ENCODE data around the gene TMX2. TPM values are rescaled to one million over a fixed set of nuclear protein-coding genes. Genes with fewer than 3 reads are reported as not detected.

TMX2 gene
- total RNA-seq, 1 experiment from 2014 or later, result 91.3 TPM

DNA sequence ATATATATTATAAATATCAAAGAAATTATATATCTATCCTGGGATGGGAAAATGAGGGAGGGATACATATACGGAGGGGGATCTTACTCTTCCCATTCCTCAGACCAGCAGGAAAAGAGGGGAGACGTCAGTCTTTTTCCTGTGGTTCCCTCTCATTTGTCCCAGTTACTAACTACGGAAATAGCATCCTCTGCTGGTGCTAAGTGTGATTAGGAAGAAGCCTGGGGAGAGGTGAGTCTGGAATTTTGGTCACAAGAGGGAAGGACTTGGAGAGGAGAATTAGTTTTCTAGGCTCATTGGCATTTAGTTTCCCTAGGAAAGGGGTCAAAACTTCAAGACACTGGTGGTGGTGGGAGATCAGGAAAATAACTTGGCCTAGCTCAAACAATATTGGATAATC is 12.0 kb upstream of the TMX2 start:
- H4K8ac ChIP-seq (replicated peaks; ENCODE audit: insufficient read length, low read depth, low read length), result no peak overlapping the region
- Mint-ChIP-seq H3K4me3 (no peak overlapping the region), H3K27ac (peak overlapping the region in 1 of 3 experiments; percentile 75; a peak in 3 of 7 replicates), H3K4me1 (no peaks in the 10 kb centered on the region; a peak in 1 of 4 replicates), H3K27me3 (ENCODE audit: low read depth) (no peaks in the 10 kb centered on the region), H3K36me3 (ENCODE audit: insufficient read depth in 1 of 3, low read depth in 3 of 3) (peaks cover 41 to 79% (median 66%) of the 10 kb centered on the region in 3 experiments; a peak in 6 of 7 replicates), H3K9me3 (no peaks in the 10 kb centered on the region)
- H3K18ac ChIP-seq (ENCODE audit: insufficient read length, low read depth, low read length), result no peak overlapping the region
- H3K14ac ChIP-seq (ENCODE audit: insufficient read depth, low read length), result no peak overlapping the region
- H3K4me1 ChIP-seq (ENCODE audit: insufficient read depth, low read length), result no peaks in the 10 kb centered on the region
- no peak overlapping the region for H2BK5ac ChIP-seq (ENCODE audit: insufficient read length, low read length)
- H3T11ph ChIP-seq (ENCODE audit: low read length), result no peak overlapping the region
- H3K23me2 ChIP-seq (ENCODE audit: insufficient read length, low read depth, low read length, poor library complexity, severe bottlenecking), result no peaks in the 10 kb centered on the region
- H3K56ac ChIP-seq (ENCODE audit: insufficient read length, low read depth, low read length), result no peak overlapping the region
- no peak overlapping the region for H2AFZ ChIP-seq (ENCODE audit: low read length)
- no peaks in the 10 kb centered on the region for H3K79me1 ChIP-seq (ENCODE audit: insufficient read depth, low read depth, low read length, poor library complexity, severe bottlenecking)
- no peaks in the 10 kb centered on the region for H3K9me3 ChIP-seq (ENCODE audit: control insufficient read depth, low read depth, low read length)
- no peak overlapping the region for H3K23ac ChIP-seq (ENCODE audit: insufficient read length, low read depth, low read length)
- no peaks in the 10 kb centered on the region for H3K79me2 ChIP-seq (ENCODE audit: insufficient read depth, low read length)
- no peak for DNase-seq
- H3K9ac ChIP-seq (ENCODE audit: extremely low read depth, insufficient read length, low read length), result no peak overlapping the region
- H4K91ac ChIP-seq (ENCODE audit: insufficient read length, low read depth, low read length), result no peak overlapping the region
- H3K4me2 ChIP-seq (ENCODE audit: insufficient read depth, insufficient read length, low read length), result no peak overlapping the region
- WGBS (ENCODE audit: extremely low coverage, insufficient read length, low lambda C conversion rate), result no CpG with 5 or more reads among the region's 3 CpGs
- no peaks in the 10 kb centered on the region for H3K27me3 ChIP-seq (ENCODE audit: insufficient read depth, low read length)
- no peak overlapping the region for H2BK120ac ChIP-seq (ENCODE audit: low read depth, low read length, poor library complexity, severe bottlenecking)
- TF ChIP-seq, protein P1, sequence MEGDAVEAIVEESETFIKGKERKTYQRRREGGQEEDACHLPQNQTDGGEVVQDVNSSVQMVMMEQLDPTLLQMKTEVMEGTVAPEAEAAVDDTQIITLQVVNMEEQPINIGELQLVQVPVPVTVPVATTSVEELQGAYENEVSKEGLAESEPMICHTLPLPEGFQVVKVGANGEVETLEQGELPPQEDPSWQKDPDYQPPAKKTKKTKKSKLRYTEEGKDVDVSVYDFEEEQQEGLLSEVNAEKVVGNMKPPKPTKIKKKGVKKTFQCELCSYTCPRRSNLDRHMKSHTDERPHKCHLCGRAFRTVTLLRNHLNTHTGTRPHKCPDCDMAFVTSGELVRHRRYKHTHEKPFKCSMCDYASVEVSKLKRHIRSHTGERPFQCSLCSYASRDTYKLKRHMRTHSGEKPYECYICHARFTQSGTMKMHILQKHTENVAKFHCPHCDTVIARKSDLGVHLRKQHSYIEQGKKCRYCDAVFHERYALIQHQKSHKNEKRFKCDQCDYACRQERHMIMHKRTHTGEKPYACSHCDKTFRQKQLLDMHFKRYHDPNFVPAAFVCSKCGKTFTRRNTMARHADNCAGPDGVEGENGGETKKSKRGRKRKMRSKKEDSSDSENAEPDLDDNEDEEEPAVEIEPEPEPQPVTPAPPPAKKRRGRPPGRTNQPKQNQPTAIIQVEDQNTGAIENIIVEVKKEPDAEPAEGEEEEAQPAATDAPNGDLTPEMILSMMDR (conservative IDR thresholded peaks at IDR 0.05), result peak; percentile 38
- H2BK15ac ChIP-seq (ENCODE audit: low read depth, low read length), result no peak overlapping the region
- H2BK20ac ChIP-seq (ENCODE audit: low read depth, low read length, poor library complexity, severe bottlenecking), result no peak overlapping the region
- H2BK12ac ChIP-seq (ENCODE audit: insufficient read length, low read depth, low read length), result no peak overlapping the region
- H4K5ac ChIP-seq (ENCODE audit: insufficient read length, low read depth, low read length), result no peak overlapping the region
- H2AK5ac ChIP-seq (ENCODE audit: insufficient read length, low read length), result no peak overlapping the region
- no peak overlapping the region for H3K4ac ChIP-seq (ENCODE audit: low read depth, low read length)
- H4K20me1 ChIP-seq (ENCODE audit: control insufficient read depth, insufficient read depth, insufficient read length), result no peaks in the 10 kb centered on the region
- no peak overlapping the region for H3K27ac ChIP-seq (ENCODE audit: insufficient read length, low read depth, low read length)

All from H9 (cell line).